Neural crest cell (in vitro differentiated cells): Measurements from ENCODE around the gene MASP2. TPM values are rescaled to one million over a fixed set of nuclear protein-coding genes. Genes with fewer than 3 reads are reported as not detected.
A peak's percentile ranks its signal among the peaks of the same experiment; 100 is the strongest.
"Not testable (repeated sequence)": the region's sequence is repeated elsewhere in the genome, so short reads cannot be mapped to it uniquely, and the experiment has no call there.

Source experiments
- DNase-seq: peaks from one replicate; pipeline ENCODE4 v3.0.0; 2021; ENCODE audit warnings: low read depth, mixed read lengths, low spot score
- H3K27ac Mint-ChIP-seq: one replicate; pipeline ENCODE4 v1.8.0; 2021; ENCODE audit warnings: mild to moderate bottlenecking, mixed read lengths; ENCODE audit not compliant: unreplicated experiment
- H3K27me3 Mint-ChIP-seq: 2 replicates; pipeline ENCODE4 v1.8.0; 2021; ENCODE audit warnings: low read depth, mild to moderate bottlenecking, mixed read lengths
- H3K36me3 Mint-ChIP-seq: 2 replicates; pipeline ENCODE4 v1.8.0; 2021; ENCODE audit warnings: low read depth, mild to moderate bottlenecking, mixed read lengths
- H3K4me1 Mint-ChIP-seq: 2 replicates; pipeline ENCODE4 v1.8.0; 2021; ENCODE audit warnings: mixed read lengths
- H3K4me3 Mint-ChIP-seq: one replicate; pipeline ENCODE4 v1.8.0; 2021; ENCODE audit warnings: mild to moderate bottlenecking, mixed read lengths
- H3K9me3 Mint-ChIP-seq: 2 replicates; pipeline ENCODE4 v1.8.0; 2021; ENCODE audit warnings: mixed read lengths
- CTCF ChIP-seq: fragments of 200-600 bp; sonication (generic); conservative IDR thresholded peaks from 2 replicates; pipeline ENCODE4 v1.5.0; 2021; ENCODE audit warnings: antibody characterized with exemption, mild to moderate bottlenecking
- total RNA-seq: library from RNA; stranded (reverse); gene quantifications from 2 replicates; pipeline ENCODE4 v1.2.1, GENCODE V29; 2021

Gene MASP2
- total RNA-seq, 1 donor from 2014 or later, result not detected

- peaks cover 27% of the 10 kb centered on the region for H3K36me3 Mint-ChIP-seq
Observed at GRCh38 chr1:11024154-11024873, 22.7 kb downstream of the MASP2 start.

GRCh38 chr1:11023201-11023600, 23.8 kb downstream of the MASP2 start:
- Mint-ChIP-seq H3K36me3 (peaks cover 27% of the 10 kb centered on the region), H3K9me3 (no peaks in the 10 kb centered on the region), H3K27ac (no peak overlapping the region), H3K4me1 (peaks cover 4% of the 10 kb centered on the region), H3K4me3 (no peak overlapping the region), H3K27me3 (no peaks in the 10 kb centered on the region)
- no peak for TF ChIP-seq CTCF
- DNase-seq, result no peak

More at GRCh38 chr1:11024154-11024873, 22.7 kb downstream of the MASP2 start:
- Mint-ChIP-seq H3K4me1 (peaks cover 4% of the 10 kb centered on the region), H3K9me3 (no peaks in the 10 kb centered on the region), H3K4me3 (no peak overlapping the region), H3K27ac (no peak overlapping the region), H3K27me3 (no peaks in the 10 kb centered on the region)
- TF ChIP-seq CTCF, result no peak
- DNase-seq, result no peak

- H3K36me3 Mint-ChIP-seq, result peaks cover 22% of the 10 kb centered on the region
Observed at GRCh38 chr1:11019971-11020370, 27.1 kb downstream of the MASP2 start.

GRCh38 chr1:11019358-11019757, 27.7 kb downstream of the MASP2 start:
- not testable (repeated sequence) for H3K4me3 Mint-ChIP-seq, DNase-seq, H3K9me3 Mint-ChIP-seq, H3K27me3 Mint-ChIP-seq, H3K4me1 Mint-ChIP-seq, H3K27ac Mint-ChIP-seq
- peaks cover 23% of the 10 kb centered on the region for H3K36me3 Mint-ChIP-seq

More at GRCh38 chr1:11019971-11020370, 27.1 kb downstream of the MASP2 start:
- no peak for DNase-seq
- H3K4me1 Mint-ChIP-seq, result peaks cover 3% of the 10 kb centered on the region
- TF ChIP-seq CTCF, result no peak
- no peaks in the 10 kb centered on the region for H3K27me3 Mint-ChIP-seq
- H3K4me3 Mint-ChIP-seq, result no peak overlapping the region
- no peaks in the 10 kb centered on the region for H3K9me3 Mint-ChIP-seq
- no peak overlapping the region for H3K27ac Mint-ChIP-seq

- no peak for DNase-seq
- Mint-ChIP-seq H3K36me3 (peaks cover 11% of the 10 kb centered on the region), H3K27ac (peak overlapping the region; percentile 97)
Observed at GRCh38 chr1:11013160-11013531, 33.9 kb downstream of the MASP2 start.

More at GRCh38 chr1:11013160-11013531, 33.9 kb downstream of the MASP2 start:
- Mint-ChIP-seq H3K27me3 (no peaks in the 10 kb centered on the region), H3K4me3 (peak overlapping the region; percentile 93), H3K4me1 (peaks cover 23% of the 10 kb centered on the region), H3K9me3 (no peaks in the 10 kb centered on the region)
- TF ChIP-seq CTCF, result no peak
